Measurements from ENCODE around the gene RCOR2. TPM values are rescaled to one million over a fixed set of nuclear protein-coding genes. Genes with fewer than 3 reads are reported as not detected.
A peak's percentile ranks its signal among the peaks of the same experiment; 100 is the strongest.

Gene RCOR2
- total RNA-seq, 1 experiment from 2014 or later: 3.9 TPM

- no TSS peak for BruUV-seq (replicated peaks)
- POLR2A ChIA-PET (ENCODE audit: low non-redundant PET): interaction anchor here (1.0 kb wide), 1 partner anchor 10 kb away, joined by 3 read pairs; no protein-coding TSS in a partner anchor
- Histone ChIP-seq H3K9me3 (ENCODE audit: low read depth, low read length, poor library complexity, severe bottlenecking) (no peaks in the 10 kb centered on the region), H3K27ac (ENCODE audit: low read depth, low read length, poor library complexity, severe bottlenecking) (peak overlapping the region; percentile 29), H3K4me3 (ENCODE audit: low read depth, low read length, poor library complexity, severe bottlenecking) (no peak overlapping the region), H3K4me1 (ENCODE audit: insufficient read depth, low read length, poor library complexity, severe bottlenecking) (no peaks in the 10 kb centered on the region), H3K36me3 (ENCODE audit: insufficient read depth, low read length, poor library complexity, severe bottlenecking) (peaks cover 55% of the 10 kb centered on the region), H3K27me3 (replicated peaks; ENCODE audit: insufficient read depth, low read depth, low read length, poor library complexity) (no peaks in the 10 kb centered on the region)
- TF ChIP-seq EZH2 (IDR thresholded peaks at IDR 0.05; ENCODE audit: borderline replicate concordance, low read depth, low read length, poor library complexity, severe bottlenecking) (no peak), CTCF (conservative IDR thresholded peaks at IDR 0.05; ENCODE audit: low read depth, low read length) (no peak)
- CTCF ChIA-PET: no interaction called here
- intact Hi-C loops (cut with micrococcal nuclease; ENCODE audit: unreplicated experiment): no loop called here
- no peak for DNase-seq (ENCODE audit: low spot score)
These were observed 35.0 kb upstream of the RCOR2 start for GRCh38 chr11:63951779-63952536.

- BruUV-seq (replicated peaks): no TSS peak
These were observed 28.7 kb upstream of the RCOR2 start for GRCh38 chr11:63945477-63946163.

More at GRCh38 chr11:63945477-63946163, 28.7 kb upstream of the RCOR2 start:
- intact Hi-C loops (cut with micrococcal nuclease; ENCODE audit: unreplicated experiment): loop anchor here (1.0 to 2.0 kb wide), 2 partner anchors 107 to 177 kb away; partner anchors contain the start of gene ZFTA
- H3K4me3 ChIP-seq (ENCODE audit: low read depth, low read length, poor library complexity, severe bottlenecking): no peak overlapping the region
- H3K36me3 ChIP-seq (ENCODE audit: insufficient read depth, low read length, poor library complexity, severe bottlenecking): peaks cover 30% of the 10 kb centered on the region
- peaks cover 7% of the 10 kb centered on the region for H3K4me1 ChIP-seq (ENCODE audit: insufficient read depth, low read length, poor library complexity, severe bottlenecking)
- ChIA-PET CTCF (interaction anchor here (0.6 to 2.6 kb wide), 12 partner anchors 10 to 466 kb away, joined by 3 to 44 read pairs (median 4); partner anchors contain the start of genes MARK2 and ZFTA), POLR2A (ENCODE audit: low non-redundant PET) (no interaction called here)
- H3K27me3 ChIP-seq (replicated peaks; ENCODE audit: insufficient read depth, low read depth, low read length, poor library complexity): no peaks in the 10 kb centered on the region
- peak; percentile 90 for DNase-seq (ENCODE audit: low spot score)
- H3K9me3 ChIP-seq (ENCODE audit: low read depth, low read length, poor library complexity, severe bottlenecking): no peaks in the 10 kb centered on the region
- TF ChIP-seq CTCF (conservative IDR thresholded peaks at IDR 0.05; ENCODE audit: low read depth, low read length): peak; percentile 84
- no peak for TF ChIP-seq EZH2 (IDR thresholded peaks at IDR 0.05; ENCODE audit: borderline replicate concordance, low read depth, low read length, poor library complexity, severe bottlenecking)
- peak overlapping the region; percentile 39 for H3K27ac ChIP-seq (ENCODE audit: low read depth, low read length, poor library complexity, severe bottlenecking)

All from A673 (cell line).